Measurements from ENCODE around the gene PATJ.
A peak's percentile ranks its signal among the peaks of the same experiment; 100 is the strongest.
"Not testable (repeated sequence)": the region's sequence is repeated elsewhere in the genome, so short reads cannot be mapped to it uniquely, and the experiment has no call there.

Gene PATJ

GRCh38 chr1:61724506-61724812 is 17.8 kb upstream of the PATJ start:
- H2BK12ac ChIP-seq (ENCODE audit: low read length) = no peak overlapping the region
- H2BK5ac ChIP-seq (ENCODE audit: low read depth, low read length, poor library complexity) = peak overlapping the region; percentile 51
- H3K4me1 ChIP-seq (ENCODE audit: control insufficient read depth in 1 of 2, insufficient read depth in 2 of 2, low read length in 2 of 2) = peaks cover 0 to 4% of the 10 kb centered on the region in 2 experiments
- H2BK120ac ChIP-seq (ENCODE audit: insufficient read depth, low read length, poor library complexity) = peak overlapping the region; percentile 60
- H3K27me3 ChIP-seq (ENCODE audit: insufficient read depth, low read length) = no peaks in the 10 kb centered on the region
- H3K9me3 ChIP-seq (ENCODE audit: insufficient read depth, low read depth, low read length) = no peaks in the 10 kb centered on the region
- peaks cover 6% of the 10 kb centered on the region for H3K79me2 ChIP-seq (ENCODE audit: control insufficient read depth, insufficient read depth, low read length, poor library complexity)
- no peak overlapping the region for H2AK5ac ChIP-seq (ENCODE audit: low read length)
- peak in 1 of 2 donors; percentile 21 for DNase-seq
- H3K18ac ChIP-seq (ENCODE audit: low read length) = peak overlapping the region; percentile 69
- H3K4ac ChIP-seq (ENCODE audit: low read depth, low read length) = peak overlapping the region; percentile 94
- H4K91ac ChIP-seq (ENCODE audit: low read depth, low read length) = peak overlapping the region; percentile 69
- peaks cover 7% of the 10 kb centered on the region for H3K79me1 ChIP-seq (ENCODE audit: low read length)
- H4K12ac ChIP-seq (ENCODE audit: low read depth, low read length) = peak overlapping the region; percentile 59
- peak overlapping the region; percentile 89 for H3K4me3 ChIP-seq (ENCODE audit: low read depth, low read length)
- H3K14ac ChIP-seq (ENCODE audit: low read length) = peak overlapping the region; percentile 93
- H3K9ac ChIP-seq (ENCODE audit: low read length) = peak overlapping the region; percentile 95
- H3K23ac ChIP-seq (ENCODE audit: low read length) = no peak overlapping the region
- peaks cover 2 to 4% of the 10 kb centered on the region in 2 experiments for H3K36me3 ChIP-seq (ENCODE audit: control insufficient read depth in 1 of 2, insufficient read depth in 2 of 2, low read length in 2 of 2)
- WGBS (ENCODE audit: extremely low coverage, insufficient coverage, insufficient read length) = no CpG with 5 or more reads among the region's 3 CpGs
- no peak overlapping the region for H3K27ac ChIP-seq (ENCODE audit: low read depth, low read length)
- peak overlapping the region; percentile 69 for H2AFZ ChIP-seq (ENCODE audit: insufficient read depth, low read length, poor library complexity)
- H4K8ac ChIP-seq (ENCODE audit: low read depth, low read length) = peak overlapping the region; percentile 95
- peak overlapping the region; percentile 70 for H3K4me2 ChIP-seq (ENCODE audit: low read length)

- peak; percentile 84 to 89 for DNase-seq
- Histone ChIP-seq H3K4me1 (ENCODE audit: control insufficient read depth in 1 of 2, insufficient read depth in 2 of 2, low read length in 2 of 2) (peaks cover 0 to 4% of the 10 kb centered on the region in 2 experiments), H3K79me2 (ENCODE audit: control insufficient read depth, insufficient read depth, low read length, poor library complexity) (peaks cover 6% of the 10 kb centered on the region), H3K9me3 (ENCODE audit: insufficient read depth, low read depth, low read length) (no peaks in the 10 kb centered on the region), H4K8ac (ENCODE audit: low read depth, low read length) (peak within 1 kb of the TSS; percentile 95), H3K36me3 (ENCODE audit: control insufficient read depth in 1 of 2, insufficient read depth in 2 of 2, low read length in 2 of 2) (peaks cover 2 to 4% of the 10 kb centered on the region in 2 experiments), H2AFZ (ENCODE audit: insufficient read depth, low read length, poor library complexity) (peak within 1 kb of the TSS; percentile 69), H3K23ac (ENCODE audit: low read length) (no peak within 1 kb of the TSS), H3K27me3 (ENCODE audit: insufficient read depth, low read length) (no peaks in the 10 kb centered on the region), H4K91ac (ENCODE audit: low read depth, low read length) (peak within 1 kb of the TSS; percentile 69), H2BK12ac (ENCODE audit: low read length) (no peak within 1 kb of the TSS), H3K4ac (ENCODE audit: low read depth, low read length) (peak within 1 kb of the TSS; percentile 94), H3K79me1 (ENCODE audit: low read length) (peaks cover 7% of the 10 kb centered on the region), H3K18ac (ENCODE audit: low read length) (peak within 1 kb of the TSS; percentile 69), H3K4me3 (ENCODE audit: low read depth, low read length) (peak within 1 kb of the TSS; percentile 89), H4K12ac (ENCODE audit: low read depth, low read length) (peak within 1 kb of the TSS; percentile 59), H3K27ac (ENCODE audit: low read depth, low read length) (peak within 1 kb of the TSS; percentile 25), H2BK120ac (ENCODE audit: insufficient read depth, low read length, poor library complexity) (peak within 1 kb of the TSS; percentile 60), H3K4me2 (ENCODE audit: low read length) (peak within 1 kb of the TSS; percentile 70), H2AK5ac (ENCODE audit: low read length) (no peak within 1 kb of the TSS), H3K14ac (ENCODE audit: low read length) (peak within 1 kb of the TSS; percentile 93), H2BK5ac (ENCODE audit: low read depth, low read length, poor library complexity) (peak within 1 kb of the TSS; percentile 51), H3K9ac (ENCODE audit: low read length) (peak within 1 kb of the TSS; percentile 95)
- WGBS (ENCODE audit: extremely low coverage, insufficient coverage, insufficient read length) = no CpG with 5 or more reads among the region's 45 CpGs
These were observed 17.2 kb upstream of the PATJ start, which contains the start of gene TM2D1 for GRCh38 chr1:61724813-61725694. TM2D1 (minus strand) TSS chr1:61725141; CDS start chr1:61725120, 21 bp downstream.

GRCh38 chr1:61727544-61727943 is 14.7 kb upstream of the PATJ start:
- H3K4me2 ChIP-seq (ENCODE audit: low read length) = no peak overlapping the region
- no peak overlapping the region for H4K91ac ChIP-seq (ENCODE audit: low read depth, low read length)
- no CpG with 5 or more reads among the region's 3 CpGs for WGBS (ENCODE audit: extremely low coverage, insufficient coverage, insufficient read length)

GRCh38 chr1:61730679-61731078 is 11.6 kb upstream of the PATJ start:
- not testable (repeated sequence) for H2BK5ac ChIP-seq (ENCODE audit: low read depth, low read length, poor library complexity); H3K9me3 ChIP-seq (ENCODE audit: insufficient read depth, low read depth, low read length); H3K36me3 ChIP-seq (ENCODE audit: control insufficient read depth in 1 of 2, insufficient read depth in 2 of 2, low read length in 2 of 2); H4K8ac ChIP-seq (ENCODE audit: low read depth, low read length); H2BK12ac ChIP-seq (ENCODE audit: low read length); H3K4me1 ChIP-seq (ENCODE audit: control insufficient read depth in 1 of 2, insufficient read depth in 2 of 2, low read length in 2 of 2); DNase-seq; H3K27me3 ChIP-seq (ENCODE audit: insufficient read depth, low read length); H3K4ac ChIP-seq (ENCODE audit: low read depth, low read length); H2AK5ac ChIP-seq (ENCODE audit: low read length); H3K27ac ChIP-seq (ENCODE audit: low read depth, low read length); H3K18ac ChIP-seq (ENCODE audit: low read length); H3K9ac ChIP-seq (ENCODE audit: low read length); H4K12ac ChIP-seq (ENCODE audit: low read depth, low read length); H2BK120ac ChIP-seq (ENCODE audit: insufficient read depth, low read length, poor library complexity); H3K23ac ChIP-seq (ENCODE audit: low read length); H4K91ac ChIP-seq (ENCODE audit: low read depth, low read length); H3K4me2 ChIP-seq (ENCODE audit: low read length); H3K79me2 ChIP-seq (ENCODE audit: control insufficient read depth, insufficient read depth, low read length, poor library complexity); H3K14ac ChIP-seq (ENCODE audit: low read length); H2AFZ ChIP-seq (ENCODE audit: insufficient read depth, low read length, poor library complexity); H3K79me1 ChIP-seq (ENCODE audit: low read length); H3K4me3 ChIP-seq (ENCODE audit: low read depth, low read length)
- no CpG with 5 or more reads among the region's 1 CpG for WGBS (ENCODE audit: extremely low coverage, insufficient coverage, insufficient read length)

More at GRCh38 chr1:61727544-61727943, 14.7 kb upstream of the PATJ start:
- H3K9ac ChIP-seq (ENCODE audit: low read length) = no peak overlapping the region
- H2AK5ac ChIP-seq (ENCODE audit: low read length) = no peak overlapping the region
- H3K27me3 ChIP-seq (ENCODE audit: insufficient read depth, low read length) = no peaks in the 10 kb centered on the region
- H4K12ac ChIP-seq (ENCODE audit: low read depth, low read length) = no peak overlapping the region
- H3K23ac ChIP-seq (ENCODE audit: low read length) = no peak overlapping the region
- no peak overlapping the region for H2BK120ac ChIP-seq (ENCODE audit: insufficient read depth, low read length, poor library complexity)
- peaks cover 0 to 4% of the 10 kb centered on the region in 2 experiments for H3K4me1 ChIP-seq (ENCODE audit: control insufficient read depth in 1 of 2, insufficient read depth in 2 of 2, low read length in 2 of 2)
- peaks cover 6% of the 10 kb centered on the region for H3K79me2 ChIP-seq (ENCODE audit: control insufficient read depth, insufficient read depth, low read length, poor library complexity)
- H3K36me3 ChIP-seq (ENCODE audit: control insufficient read depth in 1 of 2, insufficient read depth in 2 of 2, low read length in 2 of 2) = no peaks in the 10 kb centered on the region
- no peak overlapping the region for H3K4me3 ChIP-seq (ENCODE audit: low read depth, low read length)
- no peak overlapping the region for H2BK12ac ChIP-seq (ENCODE audit: low read length)
- no peak overlapping the region for H4K8ac ChIP-seq (ENCODE audit: low read depth, low read length)
- no peak overlapping the region for H3K4ac ChIP-seq (ENCODE audit: low read depth, low read length)
- H2AFZ ChIP-seq (ENCODE audit: insufficient read depth, low read length, poor library complexity) = no peak overlapping the region
- no peak overlapping the region for H3K27ac ChIP-seq (ENCODE audit: low read depth, low read length)
- H3K79me1 ChIP-seq (ENCODE audit: low read length) = peaks cover 7% of the 10 kb centered on the region
- no peaks in the 10 kb centered on the region for H3K9me3 ChIP-seq (ENCODE audit: insufficient read depth, low read depth, low read length)
- H3K18ac ChIP-seq (ENCODE audit: low read length) = no peak overlapping the region
- no peak for DNase-seq
- H3K14ac ChIP-seq (ENCODE audit: low read length) = no peak overlapping the region
- H2BK5ac ChIP-seq (ENCODE audit: low read depth, low read length, poor library complexity) = no peak overlapping the region

All from trophoblast cell (in vitro differentiated cells and primary cell).